Keratinocyte (primary cell): ENCODE data around the gene ECI1.

Source experiments
- CTCF ChIP-seq, 3 experiments: IDR thresholded peaks in 1 of 3; conservative IDR thresholded peaks in 1 of 3; optimal IDR thresholded peaks in 1 of 3; 2 replicates in 2 of 3; 3 replicates in 1 of 3; pipeline versions ENCODE3 to v1.5.1; 2011; ENCODE audit warnings: low read length in 3 of 3, mild to moderate bottlenecking in 3 of 3, moderate library complexity in 2 of 3, control low read depth in 1 of 3, inconsistent platforms in 1 of 3; ENCODE audit not compliant: insufficient read depth in 2 of 3; ENCODE audit errors: extremely low read depth in 1 of 3
- EZH2 ChIP-seq: IDR thresholded peaks from one replicate; pipeline ENCODE4 v1.6.1; 2012; ENCODE audit warnings: inconsistent platforms, mild to moderate bottlenecking, low read length, moderate library complexity

- no peak for TF ChIP-seq CTCF (optimal IDR thresholded peaks at IDR 0.05 in 1 of 3, IDR thresholded peaks at IDR 0.05 in 1 of 3, conservative IDR thresholded peaks at IDR 0.05 in 1 of 3; ENCODE audit: extremely low read depth in 1 of 3, insufficient read depth in 2 of 3, low read length in 3 of 3)
- no peak for TF ChIP-seq EZH2
These were observed 8.9 kb upstream of the ECI1 start for GRCh38 chr16:2260250-2260649.
